Naive thymus-derived CD8-positive, alpha-beta T cell (primary cell): Measurements from ENCODE around the gene CAMK1D. TPM values are rescaled to one million over a fixed set of nuclear protein-coding genes. Genes with fewer than 3 reads are reported as not detected.

ENCODE experiments used
- ATAC-seq, 2 donors: fragments of 150-1000 bp; cut with Tn5 transposase in 1 of 2; sonication (Bioruptor Pico), chemical (Tn5 transposase) in 1 of 2; 1 replicate in 1 of 2; 2 replicates in 1 of 2; pipeline ENCODE4 v1.10.0; 2021; ENCODE audit warnings: mild to moderate bottlenecking in 2 of 2, moderate library complexity in 2 of 2
- POLR2A ChIA-PET: fragments of 350-600 bp; sonication (Branson Sonifier 250); formaldehyde crosslinking; loops from one replicate; lab custom pipeline; 2021; ENCODE audit warnings: antibody characterized with exemption; lab: Charles Lee
- DNase-seq, 10 donors: peaks; one replicate each; pipeline versions ENCODE4 v3.0.0 to v3.0.0-alpha.2; 2020 to 2022
- H3K27ac Mint-ChIP-seq, 10 donors: one replicate each; pipeline ENCODE4 v1.8.0; 2020 to 2022; ENCODE audit warnings: mild to moderate bottlenecking in 10 of 10, mixed read lengths in 10 of 10, moderate library complexity in 4 of 10, inconsistent platforms in 1 of 10
- H3K27me3 Mint-ChIP-seq, 5 donors: one replicate each; pipeline ENCODE4 v1.8.0; 2021 to 2022; ENCODE audit warnings: mixed read lengths in 5 of 5
- H3K36me3 Mint-ChIP-seq, 3 donors: one replicate each; pipeline ENCODE4 v1.8.0; 2020 to 2022; ENCODE audit warnings: mixed read lengths in 3 of 3, mild to moderate bottlenecking in 2 of 3, inconsistent platforms in 1 of 3
- H3K4me1 Mint-ChIP-seq, 4 donors: one replicate each; pipeline ENCODE4 v1.8.0; 2021 to 2022; ENCODE audit warnings: mixed read lengths in 4 of 4
- H3K4me3 Mint-ChIP-seq, 10 donors: one replicate each; pipeline ENCODE4 v1.8.0; 2020 to 2022; ENCODE audit warnings: mild to moderate bottlenecking in 10 of 10, mixed read lengths in 10 of 10, moderate library complexity in 6 of 10, inconsistent platforms in 1 of 10
- H3K9me3 Mint-ChIP-seq, 9 donors: one replicate each; pipeline ENCODE4 v1.8.0; 2020 to 2022; ENCODE audit warnings: mixed read lengths in 9 of 9, mild to moderate bottlenecking in 3 of 9, inconsistent platforms in 1 of 9, moderate library complexity in 1 of 9
- polyA plus RNA-seq, 3 donors: library from polyadenylated mRNA; unstranded; fragments of 300-500 nt; fragmentation: Illumina TruSeq; gene quantifications; one replicate each; pipeline ENCODE4 v1.2.3, GENCODE V29; 2021
- total RNA-seq, 8 experiments: library from RNA in 2 of 8; stranded (reverse) in 2 of 8; gene quantifications; one replicate each; pipeline ENCODE4 v1.2.3 and lab custom pipeline; 2021 to 2026

CAMK1D gene
- total and polyA plus RNA-seq, 5 experiments from 2014 or later: 7.5 to 18.5 (median 12.3) TPM

DNA sequence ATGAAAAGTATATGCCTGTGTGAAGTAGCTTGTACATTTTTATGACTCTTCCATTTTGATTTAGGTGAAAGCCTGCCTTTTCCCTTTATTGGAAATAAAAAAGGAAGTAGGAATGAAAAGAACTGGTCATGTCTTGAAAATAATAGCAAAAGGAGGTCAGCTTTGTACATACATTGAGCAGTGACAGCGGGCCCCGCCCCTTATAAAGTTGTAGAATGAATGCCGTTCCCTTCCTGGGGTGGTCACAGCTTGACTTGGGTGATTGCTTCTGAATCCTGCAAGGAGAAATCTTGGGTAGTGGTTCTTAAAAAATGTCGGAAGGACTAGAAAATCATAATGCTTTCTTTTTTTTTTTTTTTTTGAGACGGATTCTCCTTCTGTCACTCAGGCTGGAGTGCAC is 31.7 kb downstream of the CAMK1D start:
- Mint-ChIP-seq H3K27me3 (no peaks in the 10 kb centered on the region), H3K4me3 (no peak overlapping the region), H3K4me1 (peaks cover 0 to 15% (median 10%) of the 10 kb centered on the region in 4 donors), H3K9me3 (peaks cover 0 to 20% (median 8%) of the 10 kb centered on the region in 9 donors), H3K27ac (no peak overlapping the region), H3K36me3 (peaks cover 0 to 20% (median 11%) of the 10 kb centered on the region in 3 donors)
- DNase-seq: no peak
- ATAC-seq: no peak
- POLR2A ChIA-PET: no interaction called here

DNA sequence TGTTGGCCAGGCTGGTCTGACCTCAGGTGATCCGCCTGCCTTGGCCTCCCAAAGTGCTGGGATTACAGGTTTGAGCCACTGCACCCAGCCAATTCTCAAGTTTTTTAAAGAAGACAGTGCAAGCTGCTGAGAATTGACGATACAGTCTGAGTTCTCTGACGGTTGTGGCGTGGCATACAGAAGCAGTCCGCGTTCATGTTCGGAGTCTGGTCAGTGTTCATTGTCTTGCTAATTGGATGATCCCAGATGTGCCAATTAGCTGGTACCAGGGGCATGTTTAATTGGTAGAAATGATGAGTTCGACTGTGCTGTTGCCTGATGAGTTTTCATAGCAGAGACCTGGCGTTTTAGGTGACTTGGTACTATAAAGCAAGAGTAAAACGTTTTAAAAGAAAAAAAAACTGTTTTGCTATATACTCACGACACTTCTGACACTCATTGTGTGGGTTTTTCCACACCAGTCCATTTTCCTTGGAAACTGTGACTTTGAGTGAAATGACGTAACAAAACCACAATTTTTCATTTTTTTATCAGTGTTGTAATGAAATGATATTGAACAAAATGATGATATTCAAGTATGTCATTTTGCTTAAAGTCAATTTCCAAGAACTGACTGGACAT is 32.3 kb downstream of the CAMK1D start:
- no peaks in the 10 kb centered on the region for H3K27me3 Mint-ChIP-seq
- no peak overlapping the region for H3K4me3 Mint-ChIP-seq
- DNase-seq: no peak
- H3K27ac Mint-ChIP-seq: no peak overlapping the region
- no peak for ATAC-seq
- H3K4me1 Mint-ChIP-seq: peaks cover 0 to 15% (median 8%) of the 10 kb centered on the region in 4 donors
- POLR2A ChIA-PET: no interaction called here
- peaks cover 0 to 20% (median 8%) of the 10 kb centered on the region in 9 donors for H3K9me3 Mint-ChIP-seq
- peaks cover 0 to 20% (median 11%) of the 10 kb centered on the region in 3 donors for H3K36me3 Mint-ChIP-seq

DNA sequence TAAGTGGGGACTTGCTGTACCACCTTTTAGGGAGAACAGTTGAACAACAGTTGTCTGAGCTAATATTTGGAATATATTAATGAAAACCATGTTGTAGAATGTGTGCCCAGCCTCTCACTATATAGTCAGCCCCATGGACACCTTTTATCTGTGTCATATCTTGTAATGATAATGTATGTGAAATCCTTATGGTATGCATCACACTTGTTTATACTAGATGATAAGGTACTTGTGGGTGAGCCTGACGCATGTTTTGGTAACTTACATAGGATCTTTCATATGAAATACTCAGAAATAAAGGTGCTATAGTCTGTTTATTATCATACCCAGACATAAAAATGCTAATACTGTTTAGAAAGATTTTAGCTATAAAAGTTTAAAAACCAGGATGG is 32.8 kb downstream of the CAMK1D start:
- no peak for ATAC-seq
- Mint-ChIP-seq H3K27ac (no peak overlapping the region), H3K4me1 (peaks cover 0 to 12% (median 7%) of the 10 kb centered on the region in 4 donors), H3K36me3 (peaks cover 0 to 20% (median 11%) of the 10 kb centered on the region in 3 donors), H3K27me3 (no peaks in the 10 kb centered on the region), H3K9me3 (peaks cover 0 to 20% (median 8%) of the 10 kb centered on the region in 9 donors), H3K4me3 (no peak overlapping the region)
- POLR2A ChIA-PET: no interaction called here
- DNase-seq: no peak

DNA sequence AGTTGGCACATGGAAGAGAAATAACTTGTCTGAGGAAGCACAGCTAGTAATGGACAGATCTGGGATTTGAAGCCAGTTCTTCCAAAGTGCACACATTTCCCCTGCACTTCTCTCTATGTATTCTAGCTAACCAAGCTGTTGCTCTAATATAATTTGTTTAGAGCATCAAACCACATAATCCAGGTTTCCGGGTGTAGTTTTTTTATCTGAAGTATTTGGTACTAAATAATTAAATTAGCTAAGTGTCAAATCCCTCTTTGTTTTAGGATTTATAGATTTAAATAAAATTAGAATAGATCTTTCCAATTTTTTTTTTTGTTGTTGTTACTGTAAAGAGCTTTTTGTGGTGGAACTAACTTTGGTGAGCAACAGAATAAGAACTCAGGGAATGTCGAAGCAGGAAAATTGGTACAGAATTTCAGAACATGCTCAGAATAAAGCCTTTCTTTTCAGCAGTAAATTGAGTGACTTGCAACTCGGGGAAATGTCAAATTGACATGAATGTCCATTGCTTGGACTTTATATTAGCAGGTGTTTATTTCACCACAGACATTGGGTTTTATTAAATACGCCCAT is 33.7 kb downstream of the CAMK1D start:
- Mint-ChIP-seq H3K9me3 (peaks cover 0 to 20% (median 8%) of the 10 kb centered on the region in 9 donors), H3K4me1 (peaks cover 3 to 14% (median 9%) of the 10 kb centered on the region in 4 donors), H3K4me3 (no peak overlapping the region), H3K27ac (no peak overlapping the region), H3K27me3 (no peaks in the 10 kb centered on the region), H3K36me3 (peaks cover 0 to 18% (median 11%) of the 10 kb centered on the region in 3 donors)
- ATAC-seq (no peak), DNase-seq (no peak)
- POLR2A ChIA-PET: no interaction called here

DNA sequence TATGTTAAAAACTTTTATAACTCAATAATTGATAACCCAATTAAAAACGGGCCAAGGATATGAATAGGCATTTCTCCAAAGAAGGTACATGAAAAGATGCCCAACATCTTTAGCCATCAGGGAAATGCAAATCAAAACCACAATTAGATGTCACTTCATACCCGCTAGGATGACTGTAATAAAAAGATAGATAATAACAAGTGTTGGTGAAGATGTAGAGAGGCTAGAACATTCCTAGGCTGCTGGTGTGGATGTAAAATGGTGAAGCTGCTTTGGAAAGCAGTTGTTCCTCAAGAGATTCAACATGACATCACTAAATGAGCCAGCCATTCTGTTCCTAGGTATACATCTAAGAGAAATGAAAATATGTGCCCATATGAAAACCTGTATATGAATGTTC is 35.6 kb downstream of the CAMK1D start:
- no peak overlapping the region for H3K27ac Mint-ChIP-seq
- peaks cover 0 to 20% (median 8%) of the 10 kb centered on the region in 9 donors for H3K9me3 Mint-ChIP-seq
- POLR2A ChIA-PET: no interaction called here
- peaks cover 0 to 18% (median 11%) of the 10 kb centered on the region in 3 donors for H3K36me3 Mint-ChIP-seq
- no peaks in the 10 kb centered on the region for H3K27me3 Mint-ChIP-seq
- ATAC-seq (no peak), DNase-seq (no peak)
- H3K4me3 Mint-ChIP-seq: no peak overlapping the region
- peaks cover 14 to 33% (median 26%) of the 10 kb centered on the region in 4 donors for H3K4me1 Mint-ChIP-seq

DNA sequence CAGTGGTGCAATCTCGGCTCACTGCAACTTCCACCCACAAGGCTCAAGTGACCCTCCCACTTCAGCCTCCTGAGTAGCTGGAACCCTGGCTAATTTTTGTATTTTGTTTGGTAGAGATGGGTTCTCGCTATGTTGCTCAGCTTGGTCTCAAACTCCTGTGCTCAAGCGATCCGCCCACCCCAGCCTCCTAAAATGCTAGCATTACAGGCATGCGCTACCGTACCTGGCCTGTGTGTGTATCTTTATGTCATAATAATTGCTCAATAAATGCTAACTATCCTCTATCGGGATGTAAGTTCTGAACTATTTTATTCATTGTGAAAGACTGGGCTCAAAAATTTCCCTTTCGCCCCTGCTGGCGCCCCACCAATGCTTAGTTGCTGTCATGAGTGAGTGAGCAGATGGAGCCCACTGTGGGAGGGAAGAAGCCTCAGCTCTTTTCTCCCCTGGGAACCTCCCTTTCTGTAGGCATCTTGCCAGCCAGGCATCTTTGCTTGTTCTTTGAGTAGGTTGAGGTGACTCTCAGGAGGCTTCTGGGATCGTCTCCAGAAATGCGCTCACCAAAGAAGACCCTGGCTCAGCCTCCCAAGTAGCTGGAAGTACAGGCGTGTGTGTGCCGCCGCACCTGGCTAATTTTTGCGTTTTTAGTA is 38.3 kb downstream of the CAMK1D start:
- DNase-seq (no peak), ATAC-seq (no peak)
- Mint-ChIP-seq H3K9me3 (peaks cover 0 to 20% (median 8%) of the 10 kb centered on the region in 9 donors), H3K36me3 (peaks cover 0 to 18% (median 11%) of the 10 kb centered on the region in 3 donors), H3K4me3 (no peak overlapping the region), H3K27ac (peak overlapping the region in 2 of 10 donors; percentile 16 to 34), H3K4me1 (peaks cover 17 to 37% (median 30%) of the 10 kb centered on the region in 4 donors), H3K27me3 (no peaks in the 10 kb centered on the region)
- POLR2A ChIA-PET: no interaction called here

DNA sequence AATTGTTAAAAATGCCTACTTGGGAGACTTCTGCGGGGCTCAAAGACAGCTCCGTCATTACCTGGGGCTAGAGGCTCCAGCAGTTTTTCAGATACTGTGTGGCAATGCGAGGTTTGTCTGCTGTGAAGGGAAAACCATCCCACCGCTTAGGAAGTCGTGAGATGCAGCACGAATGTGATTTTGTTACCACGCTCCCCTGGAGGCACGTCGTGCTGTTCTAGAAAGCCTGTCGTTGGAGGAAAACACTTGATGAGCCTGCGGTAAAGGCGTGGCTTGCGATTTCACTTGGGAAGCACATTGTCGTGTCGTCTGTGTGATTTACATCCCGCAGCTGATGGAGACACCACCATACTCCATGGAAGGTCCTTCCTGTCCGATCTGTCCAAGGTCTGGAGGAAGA is 39.3 kb downstream of the CAMK1D start:
- Mint-ChIP-seq H3K9me3 (peaks cover 0 to 18% (median 8%) of the 10 kb centered on the region in 9 donors), H3K36me3 (peaks cover 0 to 16% (median 10%) of the 10 kb centered on the region in 3 donors), H3K27ac (peak overlapping the region in 5 of 10 donors; percentile 37 to 66 (median 53)), H3K4me3 (peak overlapping the region in 2 of 10 donors; percentile 4 to 12), H3K27me3 (no peaks in the 10 kb centered on the region), H3K4me1 (peaks cover 17 to 35% (median 31%) of the 10 kb centered on the region in 4 donors)
- no peak for DNase-seq
- ATAC-seq: no peak
- POLR2A ChIA-PET: no interaction called here

DNA sequence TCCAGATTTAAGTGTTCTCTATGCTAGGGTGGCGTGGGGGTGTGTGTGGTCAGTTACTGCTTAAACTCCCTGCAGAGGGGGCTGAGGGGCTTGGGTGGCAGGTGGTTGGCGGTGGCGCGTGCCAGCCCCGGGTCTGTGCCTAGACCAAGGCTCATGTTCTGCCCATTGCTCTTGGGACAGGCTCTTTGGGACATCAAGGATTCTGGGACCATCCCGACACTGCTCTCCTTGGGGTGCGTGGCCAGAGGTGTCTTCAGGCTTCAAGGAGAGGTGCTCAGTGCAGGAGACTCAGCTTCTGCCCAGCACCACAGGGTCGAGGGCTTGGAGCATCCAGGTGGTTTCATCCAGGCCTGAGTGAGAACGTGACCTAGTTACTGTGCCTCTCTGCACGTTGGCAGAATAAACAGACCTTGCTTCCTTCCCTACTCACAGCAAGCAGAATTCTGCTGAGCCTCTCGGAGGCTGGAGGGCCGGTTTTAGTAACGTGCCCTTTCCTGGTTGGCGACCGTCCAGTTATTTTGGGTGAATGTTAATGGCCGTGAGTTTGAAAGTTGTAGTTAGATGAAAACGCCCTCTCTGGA is 39.9 kb downstream of the CAMK1D start:
- Mint-ChIP-seq H3K4me3 (no peak overlapping the region), H3K36me3 (peaks cover 0 to 11% (median 4%) of the 10 kb centered on the region in 3 donors), H3K27me3 (no peaks in the 10 kb centered on the region), H3K27ac (peak overlapping the region in 3 of 10 donors; percentile 53 to 66 (median 61)), H3K9me3 (peaks cover 0 to 12% (median 5%) of the 10 kb centered on the region in 9 donors), H3K4me1 (peaks cover 17 to 38% (median 33%) of the 10 kb centered on the region in 4 donors)
- DNase-seq: no peak
- POLR2A ChIA-PET: no interaction called here
- no peak for ATAC-seq

DNA sequence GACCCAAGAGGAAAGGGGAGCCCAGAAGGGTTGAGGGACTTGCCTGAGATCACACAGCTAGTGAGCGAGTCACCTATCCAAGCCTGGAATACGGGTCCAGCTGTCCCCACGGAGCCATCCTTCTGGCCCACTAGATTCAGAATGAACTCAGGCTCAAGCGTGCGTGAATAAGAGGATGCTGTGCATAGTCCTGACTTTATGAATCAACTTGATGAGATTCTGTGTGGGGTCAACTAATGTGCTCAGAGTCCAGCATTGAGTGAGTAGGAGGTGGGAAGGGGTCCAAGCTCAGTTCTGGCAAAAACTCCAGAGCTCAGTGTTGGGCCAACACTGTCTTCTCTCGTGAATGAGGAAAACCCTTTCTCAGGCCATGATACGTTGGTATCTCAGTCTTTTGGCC is 41.4 kb downstream of the CAMK1D start:
- Mint-ChIP-seq H3K4me1 (peaks cover 13 to 42% (median 34%) of the 10 kb centered on the region in 4 donors), H3K27me3 (no peaks in the 10 kb centered on the region), H3K4me3 (no peak overlapping the region), H3K27ac (peak overlapping the region in 3 of 10 donors; percentile 24 to 43 (median 35)), H3K9me3 (no peaks in the 10 kb centered on the region), H3K36me3 (no peaks in the 10 kb centered on the region)
- DNase-seq (no peak), ATAC-seq (no peak)
- POLR2A ChIA-PET: interaction anchor here (0.6 kb wide), 1 partner anchor 17 kb away, joined by 3 read pairs; no protein-coding TSS in a partner anchor

DNA sequence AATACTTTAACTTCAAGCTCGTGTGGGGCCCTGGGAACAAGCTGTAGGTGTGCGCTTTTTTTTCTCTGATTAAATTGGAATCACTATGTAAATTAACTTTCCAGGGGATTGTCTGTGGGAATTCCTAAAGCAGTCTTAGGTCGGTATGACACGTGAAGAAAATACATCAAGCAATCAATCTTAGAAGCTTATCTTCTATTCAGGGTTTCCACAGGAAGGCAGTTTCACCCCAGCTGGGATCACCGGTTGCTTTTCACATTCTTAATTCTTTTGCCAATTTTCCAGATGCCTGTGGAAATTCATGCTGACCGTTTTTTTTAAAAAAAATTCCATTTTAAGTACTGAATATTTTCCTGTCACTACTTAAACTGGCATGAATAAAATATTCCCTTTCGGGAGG is 41.9 kb downstream of the CAMK1D start:
- Mint-ChIP-seq H3K36me3 (no peaks in the 10 kb centered on the region), H3K27ac (peak overlapping the region in 4 of 10 donors; percentile 24 to 75 (median 39)), H3K4me3 (no peak overlapping the region), H3K27me3 (no peaks in the 10 kb centered on the region), H3K4me1 (peaks cover 14 to 44% (median 36%) of the 10 kb centered on the region in 4 donors), H3K9me3 (no peaks in the 10 kb centered on the region)
- POLR2A ChIA-PET: no interaction called here
- no peak for ATAC-seq
- no peak for DNase-seq

DNA sequence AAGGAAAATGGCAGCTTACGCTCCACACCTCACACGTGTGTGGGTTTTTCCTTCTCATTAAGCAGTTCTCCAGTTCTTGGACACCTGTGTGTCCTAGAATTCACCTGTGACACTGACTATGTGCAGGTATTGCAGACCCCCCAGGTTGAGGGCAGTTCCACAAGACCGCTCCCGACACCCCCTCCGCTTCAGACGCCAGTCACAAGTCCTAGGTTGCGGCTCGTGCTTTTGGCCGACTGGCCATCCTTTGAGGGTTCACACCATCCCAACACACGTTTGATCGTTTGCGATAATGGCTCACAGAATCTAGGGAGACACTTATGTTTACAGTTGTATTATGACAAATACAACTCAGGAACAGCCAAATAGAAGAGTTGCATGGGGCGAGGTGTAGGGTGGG is 44.5 kb downstream of the CAMK1D start:
- Mint-ChIP-seq H3K36me3 (no peaks in the 10 kb centered on the region), H3K27me3 (no peaks in the 10 kb centered on the region), H3K27ac (peak overlapping the region in 1 of 10 donors; percentile 27), H3K4me1 (peaks cover 14 to 48% (median 30%) of the 10 kb centered on the region in 4 donors), H3K9me3 (no peaks in the 10 kb centered on the region), H3K4me3 (no peak overlapping the region)
- no peak for ATAC-seq
- DNase-seq: no peak
- POLR2A ChIA-PET: no interaction called here

DNA sequence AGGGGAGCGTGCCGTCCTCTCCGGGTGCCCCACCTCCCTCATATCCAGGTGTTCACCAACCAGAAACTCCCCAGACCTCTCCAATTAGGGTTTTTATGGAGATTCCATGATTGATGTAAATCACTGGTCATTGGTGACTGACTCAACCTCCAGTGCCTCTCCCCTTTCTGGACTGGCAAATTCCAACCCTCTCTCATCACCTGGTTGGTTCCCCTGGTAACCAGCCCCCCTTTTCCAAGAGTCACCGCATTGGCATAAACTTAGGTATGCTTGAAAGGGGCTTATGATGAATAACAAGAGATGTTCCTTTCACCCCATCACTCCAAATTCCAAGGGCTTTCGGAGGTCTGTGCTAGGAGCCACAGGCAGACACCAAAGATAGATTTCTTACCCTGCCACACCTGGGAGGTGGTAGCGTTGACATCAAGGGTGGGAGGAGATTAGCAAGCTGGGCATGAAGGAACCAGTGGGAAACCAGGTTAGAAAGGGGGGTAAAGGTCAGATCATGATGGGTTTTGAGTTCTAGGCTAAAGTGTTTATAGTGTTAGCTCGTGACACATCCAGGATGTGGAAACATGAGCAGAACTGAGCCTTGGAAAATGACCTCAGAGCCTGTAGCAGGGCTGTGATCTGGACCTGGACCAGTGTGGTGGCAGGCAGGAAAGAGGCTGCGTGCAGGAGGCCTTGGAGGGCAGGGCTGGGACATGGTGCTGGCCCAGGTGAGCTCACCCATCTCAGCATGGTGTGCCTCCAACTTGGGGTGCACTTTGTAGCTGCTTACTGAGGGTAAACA is 45.1 kb downstream of the CAMK1D start:
- Mint-ChIP-seq H3K4me3 (no peak overlapping the region), H3K9me3 (no peaks in the 10 kb centered on the region), H3K4me1 (peaks cover 10 to 44% (median 25%) of the 10 kb centered on the region in 4 donors), H3K36me3 (no peaks in the 10 kb centered on the region), H3K27ac (peak overlapping the region in 3 of 10 donors; percentile 2 to 63 (median 27)), H3K27me3 (no peaks in the 10 kb centered on the region)
- POLR2A ChIA-PET: no interaction called here
- no peak for DNase-seq
- no peak for ATAC-seq
